Esophagus squamous epithelium (tissue), 4 donors: ENCODE measurements around the gene DUSP19. TPM values are rescaled to one million over a fixed set of nuclear protein-coding genes. Genes with fewer than 3 reads are reported as not detected.

ENCODE experiments used
- small RNA-seq, 4 donors: library from RNA; depleted of rRNA; stranded (forward); fragments of <200 nt; gene quantifications; one replicate each; pipeline ENCODE3, GENCODE V24; 2016
- total RNA-seq, 4 donors: library from RNA; depleted of rRNA; stranded (reverse); fragments of >200 nt; gene quantifications; one replicate each; pipeline ENCODE4 v1.1.0, GENCODE V29; 2016

The DUSP19 gene
- total RNA-seq, 4 donors from 2014 or later, result 0.27 to 1.5 (median 0.86) TPM

Small RNA genes within 50 kb of the gene (small RNA-seq; reads per million reads assigned to genes)
- gene RF00599, result 0 reads per million in 4 donors

Other genes starting within 250 kb of the DUSP19 start
- gene FRZB, start 212.1 kb upstream of the DUSP19 start, total RNA-seq, result 1 to 10 TPM in 1 of 4 donors, under 1 TPM in 2, not detected in 1; 0.53 to 1.7 (median 0.57) TPM
- gene NCKAP1, start 40.3 kb upstream of the DUSP19 start, total RNA-seq, result 100 to 1,000 TPM in 2 of 4 donors, 10 to 100 TPM in 2; 85.9 to 163 (median 117) TPM
- gene NUP35, start 45.7 kb downstream of the DUSP19 start, total RNA-seq, result 10 to 100 TPM in 3 of 4 donors, 1 to 10 TPM in 1; 7.8 to 25.4 (median 15.6) TPM